Panc1 (cell line): ENCODE results near the gene CPLANE1.

Experiments
- POLR2AphosphoS5 ChIP-seq: IDR thresholded peaks from 2 replicates; pipeline ENCODE4 v1.6.1; 2012; ENCODE audit warnings: mild to moderate bottlenecking, low read depth, low read length, moderate library complexity
- REST ChIP-seq, 2 experiments: IDR thresholded peaks; 2 replicates each; pipeline ENCODE4 v1.6.1; 2011 to 2012; ENCODE audit warnings: low read depth in 2 of 2, control low read depth in 1 of 2, low read length in 1 of 2, mild to moderate bottlenecking in 1 of 2, moderate library complexity in 1 of 2; ENCODE audit not compliant: insufficient read depth in 1 of 2
- SIN3A ChIP-seq: IDR thresholded peaks from 2 replicates; pipeline ENCODE4 v1.6.1; 2012; ENCODE audit warnings: low read depth, mild to moderate bottlenecking, low read length, moderate library complexity, borderline replicate concordance; ENCODE audit not compliant: insufficient read depth
- TCF7L2 ChIP-seq: IDR thresholded peaks from 2 replicates; pipeline ENCODE4 v1.6.1; 2011; ENCODE audit warnings: mild to moderate bottlenecking, low read depth, low read length, inconsistent platforms
- TF ChIP-seq, protein P1 (sequence below): fragments of 450-650 bp; IDR thresholded peaks from 2 replicates; pipeline ENCODE4 v1.5.1; 2017; ENCODE audit warnings: mild to moderate bottlenecking

- TF ChIP-seq, protein P1, sequence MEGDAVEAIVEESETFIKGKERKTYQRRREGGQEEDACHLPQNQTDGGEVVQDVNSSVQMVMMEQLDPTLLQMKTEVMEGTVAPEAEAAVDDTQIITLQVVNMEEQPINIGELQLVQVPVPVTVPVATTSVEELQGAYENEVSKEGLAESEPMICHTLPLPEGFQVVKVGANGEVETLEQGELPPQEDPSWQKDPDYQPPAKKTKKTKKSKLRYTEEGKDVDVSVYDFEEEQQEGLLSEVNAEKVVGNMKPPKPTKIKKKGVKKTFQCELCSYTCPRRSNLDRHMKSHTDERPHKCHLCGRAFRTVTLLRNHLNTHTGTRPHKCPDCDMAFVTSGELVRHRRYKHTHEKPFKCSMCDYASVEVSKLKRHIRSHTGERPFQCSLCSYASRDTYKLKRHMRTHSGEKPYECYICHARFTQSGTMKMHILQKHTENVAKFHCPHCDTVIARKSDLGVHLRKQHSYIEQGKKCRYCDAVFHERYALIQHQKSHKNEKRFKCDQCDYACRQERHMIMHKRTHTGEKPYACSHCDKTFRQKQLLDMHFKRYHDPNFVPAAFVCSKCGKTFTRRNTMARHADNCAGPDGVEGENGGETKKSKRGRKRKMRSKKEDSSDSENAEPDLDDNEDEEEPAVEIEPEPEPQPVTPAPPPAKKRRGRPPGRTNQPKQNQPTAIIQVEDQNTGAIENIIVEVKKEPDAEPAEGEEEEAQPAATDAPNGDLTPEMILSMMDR, result no peak
- TF ChIP-seq POLR2AphosphoS5 (no peak), REST (IDR thresholded peaks at IDR 0.05; ENCODE audit: insufficient read depth in 1 of 2, low read depth in 2 of 2, low read length in 1 of 2) (no peak), TCF7L2 (no peak), SIN3A (no peak)
These were observed 162.6 kb downstream of the CPLANE1 start for GRCh38 chr5:37086466-37087173.
